Activated CD4-positive, alpha-beta T cell treated with anti-CD3 and anti-CD28 coated beads for 36 hours (primary cell): ENCODE results near the gene GALR3. TPM values are rescaled to one million over a fixed set of nuclear protein-coding genes. Genes with fewer than 3 reads are reported as not detected.

Experiments
- ATAC-seq: fragments of 200-7000 bp; cut with Tn5 transposase; one replicate; pipeline ENCODE4 v1.10.0; 2021; ENCODE audit warnings: mild to moderate bottlenecking, moderate library complexity
- CTCF ChIA-PET: fragments of 350-600 bp; sonication (Branson Sonifier 250); formaldehyde crosslinking; loops from one replicate; lab custom pipeline; 2021; ENCODE audit warnings: antibody characterized with exemption; lab: Charles Lee
- POLR2A ChIA-PET: fragments of 350-600 bp; sonication (Branson Sonifier 250); formaldehyde crosslinking; loops from one replicate; lab custom pipeline; 2021; ENCODE audit warnings: antibody characterized with exemption, inconsistent platforms; lab: Charles Lee
- DNase-seq: peaks from one replicate; pipeline ENCODE4 v3.0.0-alpha.2; 2020
- H3K27ac Mint-ChIP-seq: one replicate; pipeline ENCODE4 v1.8.0; 2021; ENCODE audit warnings: mixed read lengths
- H3K27me3 Mint-ChIP-seq: one replicate; pipeline ENCODE4 v1.8.0; 2021; ENCODE audit warnings: mixed read lengths
- H3K36me3 Mint-ChIP-seq: one replicate; pipeline ENCODE4 v1.8.0; 2021; ENCODE audit warnings: low read depth, mixed read lengths
- H3K4me1 Mint-ChIP-seq: one replicate; pipeline ENCODE4 v1.8.0; 2021; ENCODE audit warnings: mixed read lengths
- H3K4me3 Mint-ChIP-seq: one replicate; pipeline ENCODE4 v1.8.0; 2021; ENCODE audit warnings: mild to moderate bottlenecking, moderate library complexity, mixed read lengths
- H3K9me3 Mint-ChIP-seq: one replicate; pipeline ENCODE4 v1.8.0; 2021; ENCODE audit warnings: low read depth, mixed read lengths
- intact Hi-C, 2 experiments: fragments of 100-400 bp; cut with DNase I in 1 of 2; cut with micrococcal nuclease in 1 of 2; formaldehyde crosslinking; loops; one replicate each; pipeline versions ENCODE4 v1.14.2 to v1.15.1; 2022 to 2024; cut with DNase I, micrococcal nuclease
- total RNA-seq, 2 experiments: library from RNA; stranded (reverse); gene quantifications; one replicate each; pipeline ENCODE4 v1.2.3, GENCODE V29; 2021

Gene GALR3
- total RNA-seq, 2 experiments from 2014 or later: 0.21 TPM; not detected in 1

- no peak for ATAC-seq
- intact Hi-C loops: no loop called here
- ChIA-PET POLR2A (no interaction called here), CTCF (interaction anchor here (0.5 kb wide), 1 partner anchor 11 kb away, joined by 3 read pairs; no protein-coding TSS in a partner anchor)
- H3K4me3 Mint-ChIP-seq: no peak overlapping the region
- H3K27ac Mint-ChIP-seq: no peak overlapping the region
- DNase-seq: no peak
- H3K36me3 Mint-ChIP-seq: peaks cover 3% of the 10 kb centered on the region
- H3K9me3 Mint-ChIP-seq: no peaks in the 10 kb centered on the region
- H3K27me3 Mint-ChIP-seq: peaks cover 9% of the 10 kb centered on the region
- peaks cover 7% of the 10 kb centered on the region for H3K4me1 Mint-ChIP-seq
Observed at GRCh38 chr22:37812869-37813678, 10.1 kb upstream of the GALR3 start.

- Mint-ChIP-seq H3K36me3 (peaks cover 3% of the 10 kb centered on the region), H3K27me3 (peaks cover 11% of the 10 kb centered on the region), H3K4me1 (peaks cover 8% of the 10 kb centered on the region), H3K4me3 (no peak overlapping the region), H3K27ac (no peak overlapping the region), H3K9me3 (no peaks in the 10 kb centered on the region)
- ATAC-seq (no peak), DNase-seq (no peak)
- CTCF ChIA-PET: interaction anchor here (1.1 to 4.5 kb wide), 4 partner anchors 8 to 150 kb away, joined by 3 to 51 read pairs (median 4); partner anchors contain the start of gene GCAT
- intact Hi-C loops: no loop called here
- POLR2A ChIA-PET: no interaction called here
Observed at GRCh38 chr22:37815593-37815992, 7.6 kb upstream of the GALR3 start.

GRCh38 chr22:37816543-37817180 is 6.5 kb upstream of the GALR3 start:
- H3K4me3 Mint-ChIP-seq: no peak overlapping the region
- no peak overlapping the region for H3K27ac Mint-ChIP-seq
- ChIA-PET CTCF (interaction anchor here (0.6 to 4.5 kb wide), 13 partner anchors 9 to 149 kb away, joined by 3 to 51 read pairs (median 7); partner anchors contain the start of genes ANKRD54, EIF3L and GCAT), POLR2A (interaction anchor here (1.1 to 1.2 kb wide), 2 partner anchors 9 to 27 kb away, joined by 3 to 9 read pairs; partner anchors contain the start of genes ANKRD54 and GCAT)
- intact Hi-C loops: loop anchor here (1.0 kb wide), 4 partner anchors 47 to 149 kb away; partner anchors contain the start of gene MICALL1 (in 1 of the 2)
- H3K4me1 Mint-ChIP-seq: peaks cover 8% of the 10 kb centered on the region
- H3K27me3 Mint-ChIP-seq: peaks cover 11% of the 10 kb centered on the region
- no peaks in the 10 kb centered on the region for H3K9me3 Mint-ChIP-seq
- H3K36me3 Mint-ChIP-seq: peaks cover 3% of the 10 kb centered on the region
- ATAC-seq (no peak), DNase-seq (no peak)

- intact Hi-C loops: loop anchor here (1.0 kb wide), 5 partner anchors 26 to 147 kb away; partner anchors contain the start of genes ANKRD54 (in 1 of the 2) and MICALL1 (in 1 of the 2)
- CTCF ChIA-PET: interaction anchor here (0.7 to 4.5 kb wide), 18 partner anchors 10 to 148 kb away, joined by 3 to 51 read pairs (median 6); partner anchors contain the start of genes ANKRD54, C22orf23, EIF3L and GCAT
- DNase-seq (peak; percentile 89), ATAC-seq (peak; percentile 86)
- POLR2A ChIA-PET: interaction anchor here (0.5 to 1.2 kb wide), 4 partner anchors 26 to 267 kb away, joined by 3 to 9 read pairs (median 6); partner anchors contain the start of gene ANKRD54
- Mint-ChIP-seq H3K36me3 (peaks cover 3% of the 10 kb centered on the region), H3K27me3 (peaks cover 16% of the 10 kb centered on the region), H3K4me3 (no peak overlapping the region), H3K9me3 (no peaks in the 10 kb centered on the region), H3K27ac (no peak overlapping the region), H3K4me1 (peaks cover 8% of the 10 kb centered on the region)
Observed at GRCh38 chr22:37817705-37818408, 5.3 kb upstream of the GALR3 start.

- H3K27ac Mint-ChIP-seq: no peak overlapping the region
- peaks cover 22% of the 10 kb centered on the region for H3K27me3 Mint-ChIP-seq
- H3K4me3 Mint-ChIP-seq: no peak overlapping the region
- ATAC-seq: peak; percentile 79
- H3K36me3 Mint-ChIP-seq: peaks cover 3% of the 10 kb centered on the region
- DNase-seq: peak; percentile 84
- ChIA-PET POLR2A (interaction anchor here (0.5 to 0.7 kb wide), 3 partner anchors 45 to 267 kb away, joined by 3 to 8 read pairs (median 3); no protein-coding TSS in a partner anchor), CTCF (interaction anchor here (0.7 to 4.5 kb wide), 15 partner anchors 11 to 147 kb away, joined by 3 to 51 read pairs (median 6); partner anchors contain the start of genes ANKRD54, C22orf23, EIF3L and GCAT)
- H3K9me3 Mint-ChIP-seq: no peaks in the 10 kb centered on the region
- H3K4me1 Mint-ChIP-seq: peaks cover 8% of the 10 kb centered on the region
- intact Hi-C loops: loop anchor here in 1 of 2 experiments (1.0 kb wide), 1 partner anchor 26 kb away; the partner anchor contains the start of gene ANKRD54
Observed at GRCh38 chr22:37818409-37819104, 4.6 kb upstream of the GALR3 start.

- CTCF ChIA-PET: interaction anchor here (1.0 to 4.5 kb wide), 9 partner anchors 11 to 187 kb away, joined by 3 to 51 read pairs (median 12); partner anchors contain the start of genes ANKRD54 and GCAT
- DNase-seq: no peak
- intact Hi-C loops: no loop called here
Observed at GRCh38 chr22:37819105-37819433, 4.1 kb upstream of the GALR3 start.

GRCh38 chr22:37820350-37820749 is 2.8 kb upstream of the GALR3 start:
- intact Hi-C loops: no loop called here
- no peaks in the 10 kb centered on the region for H3K9me3 Mint-ChIP-seq
- ATAC-seq (no peak), DNase-seq (no peak)
- no peak overlapping the region for H3K27ac Mint-ChIP-seq
- H3K27me3 Mint-ChIP-seq: peaks cover 25% of the 10 kb centered on the region
- peaks cover 3% of the 10 kb centered on the region for H3K36me3 Mint-ChIP-seq
- CTCF ChIA-PET: interaction anchor here (0.5 to 1.3 kb wide), 6 partner anchors 9 to 188 kb away, joined by 3 to 5 read pairs (median 4); partner anchors contain the start of gene ANKRD54
- POLR2A ChIA-PET: interaction anchor here (0.6 kb wide), 2 partner anchors 14 to 142 kb away, joined by 3 to 5 read pairs; no protein-coding TSS in a partner anchor
- no peak overlapping the region for H3K4me3 Mint-ChIP-seq
- peaks cover 8% of the 10 kb centered on the region for H3K4me1 Mint-ChIP-seq

More at GRCh38 chr22:37819105-37819433, 4.1 kb upstream of the GALR3 start:
- POLR2A ChIA-PET: no interaction called here
- H3K36me3 Mint-ChIP-seq: peaks cover 3% of the 10 kb centered on the region
- H3K4me1 Mint-ChIP-seq: peaks cover 8% of the 10 kb centered on the region
- no peaks in the 10 kb centered on the region for H3K9me3 Mint-ChIP-seq
- no peak overlapping the region for H3K4me3 Mint-ChIP-seq
- peaks cover 22% of the 10 kb centered on the region for H3K27me3 Mint-ChIP-seq
- H3K27ac Mint-ChIP-seq: no peak overlapping the region
- ATAC-seq: no peak

GRCh38 chr22:37822079-37822833 is 926 bp upstream of the GALR3 start:
- Mint-ChIP-seq H3K36me3 (peaks cover 3% of the 10 kb centered on the region), H3K27ac (no peak overlapping the region), H3K4me1 (peaks cover 8% of the 10 kb centered on the region), H3K27me3 (peaks cover 27% of the 10 kb centered on the region), H3K4me3 (no peak overlapping the region), H3K9me3 (no peaks in the 10 kb centered on the region)
- intact Hi-C loops: no loop called here
- no peak for DNase-seq
- ChIA-PET CTCF (interaction anchor here (0.8 kb wide), 1 partner anchor 30 kb away, joined by 3 read pairs; no protein-coding TSS in a partner anchor), POLR2A (interaction anchor here (0.5 kb wide), 1 partner anchor 20 kb away, joined by 3 read pairs; no protein-coding TSS in a partner anchor)
- ATAC-seq: no peak

GRCh38 chr22:37824674-37825641 is 1.8 kb downstream of the GALR3 start:
- ATAC-seq (peak; percentile 82), DNase-seq (peak; percentile 54)
- no peak overlapping the region for H3K27ac Mint-ChIP-seq
- H3K27me3 Mint-ChIP-seq: peaks cover 21% of the 10 kb centered on the region
- CTCF ChIA-PET: no interaction called here
- H3K9me3 Mint-ChIP-seq: no peaks in the 10 kb centered on the region
- no peaks in the 10 kb centered on the region for H3K4me1 Mint-ChIP-seq
- H3K4me3 Mint-ChIP-seq: no peak overlapping the region
- intact Hi-C loops: no loop called here
- POLR2A ChIA-PET: interaction anchor here (0.6 kb wide), 2 partner anchors 19 to 32 kb away, joined by 4 to 8 read pairs; no protein-coding TSS in a partner anchor
- H3K36me3 Mint-ChIP-seq: peaks cover 4% of the 10 kb centered on the region
